ENCODE results near the gene ROR2. TPM values are rescaled to one million over a fixed set of nuclear protein-coding genes. Genes with fewer than 3 reads are reported as not detected.

Gene ROR2
- total and polyA plus RNA-seq, 2 of the 8 experiments (the other 6 are each of a cell fraction or from before 2014, with no cell fraction given), result 2.7 to 4.3 TPM

- TF ChIP-seq TCF12 (IDR thresholded peaks at IDR 0.05; ENCODE audit: low read depth, low read length) (no peak), HDAC6 (IDR thresholded peaks at IDR 0.05; ENCODE audit: low read depth, low read length) (no peak), KDM5A (IDR thresholded peaks at IDR 0.05; ENCODE audit: low read length) (no peak)
Observed at GRCh38 chr9:91557327-91557726, 392.7 kb downstream of the ROR2 start (continued).

Measured in H1 (cell line).